SK-N-SH (cell line): ENCODE data around the gene ALPG. TPM values are rescaled to one million over a fixed set of nuclear protein-coding genes. Genes with fewer than 3 reads are reported as not detected.
"Not testable (repeated sequence)": the region's sequence is repeated elsewhere in the genome, so short reads cannot be mapped to it uniquely, and the experiment has no call there.

Source experiments
- CTCF ChIA-PET: fragments of 300-600, 350-600 bp; formaldehyde crosslinking; extraction: SDS; loops from one replicate; lab custom pipeline; 2021; lab: Yijun Ruan, JAX
- POLR2A ChIA-PET: fragments of 350-600 bp; sonication (Branson Sonifier 250); formaldehyde crosslinking; extraction: SDS; loops from one replicate; lab custom pipeline; 2020; ENCODE audit warnings: antibody characterized with exemption, inconsistent platforms; lab: Yijun Ruan, JAX
- DNase-seq: peaks from one replicate; pipeline ENCODE4 v3.0.0; 2012
- H2AFZ ChIP-seq: fragments of 200-600 bp; sonication (generic); 2 replicates; pipeline ENCODE4 v1.8.1; 2016; ENCODE audit warnings: antibody characterized with exemption, mild to moderate bottlenecking, low read depth
- H3F3A ChIP-seq: fragments of 200-600 bp; sonication (generic); replicated peaks from 2 replicates; pipeline ENCODE3; 2016; ENCODE audit warnings: antibody characterized with exemption, mild to moderate bottlenecking; ENCODE audit not compliant: insufficient read depth
- H3K27ac ChIP-seq, 2 experiments: fragments of 200-500 bp in 1 of 2; fragments of 200-600 bp in 1 of 2; sonication (Bioruptor generic) in 1 of 2; sonication (generic), shearing (Covaris generic) in 1 of 2; 2 replicates each; pipeline versions ENCODE4 v1.5.1 to v1.6.1; 2014 to 2016; ENCODE audit warnings: low read depth in 2 of 2, inconsistent platforms in 1 of 2, low read length in 1 of 2, mild to moderate bottlenecking in 1 of 2, mixed read lengths in 1 of 2
- H3K27me3 ChIP-seq: fragments of 200-600 bp; sonication (generic), shearing (Covaris generic); 2 replicates; pipeline ENCODE4 v1.6.1; 2016; ENCODE audit warnings: mixed run types; ENCODE audit not compliant: insufficient read depth
- H3K36me3 ChIP-seq, 2 experiments: fragments of 200-500 bp in 1 of 2; fragments of 200-600 bp in 1 of 2; sonication (Bioruptor generic) in 1 of 2; sonication (generic) in 1 of 2; replicated peaks in 1 of 2; 2 replicates each; pipeline versions ENCODE3 to v1.5.1; 2014 to 2016; ENCODE audit warnings: low read length in 1 of 2, mild to moderate bottlenecking in 1 of 2; ENCODE audit not compliant: insufficient read depth in 2 of 2, control insufficient read depth in 1 of 2
- H3K4me1 ChIP-seq, 2 experiments: fragments of 200-500 bp in 1 of 2; fragments of 200-600 bp in 1 of 2; sonication (Bioruptor generic) in 1 of 2; sonication (generic), shearing (Covaris generic) in 1 of 2; 2 replicates each; pipeline versions ENCODE4 v1.5.1 to v1.6.1; 2014 to 2016; ENCODE audit warnings: low read depth in 1 of 2, low read length in 1 of 2, mixed run types in 1 of 2; ENCODE audit not compliant: insufficient read depth in 2 of 2, control insufficient read depth in 1 of 2
- H3K4me2 ChIP-seq: fragments of 200-600 bp; sonication (generic), shearing (Covaris generic); 2 replicates; pipeline ENCODE4 v1.6.1; 2017; ENCODE audit warnings: mixed run types
- H3K4me3 ChIP-seq, 2 experiments: fragments of 200-500 bp in 1 of 2; fragments of 200-600 bp in 1 of 2; sonication (Bioruptor generic) in 1 of 2; sonication (generic), shearing (Covaris generic) in 1 of 2; 2 replicates each; pipeline versions ENCODE4 v1.5.1 to v1.8.1; 2014 to 2016; ENCODE audit warnings: low read depth in 2 of 2, inconsistent platforms in 1 of 2, low read length in 1 of 2, mild to moderate bottlenecking in 1 of 2, mixed read lengths in 1 of 2, moderate library complexity in 1 of 2
- H3K79me2 ChIP-seq: fragments of 200-600 bp; sonication (generic); 2 replicates; pipeline ENCODE4 v1.8.1; 2017; ENCODE audit warnings: mild to moderate bottlenecking; ENCODE audit not compliant: insufficient read depth
- H3K9ac ChIP-seq: fragments of 200-600 bp; sonication (generic); 2 replicates; pipeline ENCODE4 v1.6.1; 2017; ENCODE audit warnings: mixed run types
- H3K9me2 ChIP-seq: fragments of 200-600 bp; sonication (generic); 2 replicates; pipeline ENCODE4 v1.6.1; 2017; ENCODE audit warnings: mixed run types
- H3K9me3 ChIP-seq: fragments of 200-600 bp; sonication (generic); 2 replicates; pipeline ENCODE4 v1.6.1; 2017; ENCODE audit warnings: mixed run types, mild to moderate bottlenecking, moderate library complexity
- H4K20me1 ChIP-seq: fragments of 200-600 bp; sonication (generic); 2 replicates; pipeline ENCODE4 v1.6.1; 2017; ENCODE audit warnings: mild to moderate bottlenecking, mixed run types; ENCODE audit not compliant: insufficient read depth
- FOSL2 ChIP-seq: IDR thresholded peaks from 2 replicates; pipeline ENCODE4 v1.4.0; 2012; ENCODE audit warnings: low read depth, mild to moderate bottlenecking, moderate library complexity, borderline replicate concordance
- JUND ChIP-seq: IDR thresholded peaks from 2 replicates; pipeline ENCODE4 v1.4.0; 2012
- MEF2A ChIP-seq: IDR thresholded peaks from 2 replicates; pipeline ENCODE4 v1.4.0; 2012; ENCODE audit warnings: low read depth, borderline replicate concordance
- NRF1 ChIP-seq: IDR thresholded peaks from 2 replicates; pipeline ENCODE4 v1.6.1; 2012; ENCODE audit warnings: low read depth, mild to moderate bottlenecking, low read length
- RCOR1 ChIP-seq: fragments of 150-350 bp; IDR thresholded peaks from 2 replicates; pipeline ENCODE4 v1.6.1; 2017; ENCODE audit warnings: antibody characterized with exemption, low read length
- SMC3 ChIP-seq: IDR thresholded peaks from 2 replicates; pipeline ENCODE4 v1.6.1; 2012; ENCODE audit warnings: low read depth, low read length, improper control_type of control experiment
- TAF1 ChIP-seq: IDR thresholded peaks from 2 replicates; pipeline ENCODE4 v1.6.1; 2012; ENCODE audit warnings: low read depth, mild to moderate bottlenecking, low read length, moderate library complexity, borderline replicate concordance
- TCF12 ChIP-seq: IDR thresholded peaks from 2 replicates; pipeline ENCODE4 v1.4.0; 2012
- YY1 ChIP-seq: IDR thresholded peaks from 2 replicates; pipeline ENCODE4 v1.4.0; 2012; ENCODE audit warnings: low read depth, mild to moderate bottlenecking
- WGBS: methylation state at CpG from one replicate; pipeline ENCODE4 v1.1.6; 2017; ENCODE audit warnings: low lambda C conversion rate; 5-methylcytosine and 5-hydroxymethylcytosine counted together
- polyA plus RNA-seq, 3 experiments: library from polyadenylated mRNA; depleted of rRNA; stranded (reverse); fragments of >200 nt; gene quantifications; 2 replicates each; pipeline ENCODE4 v1.2.3, GENCODE V29; 2012
- TF ChIP-seq, protein P1 (sequence below): IDR thresholded peaks from 2 replicates; pipeline ENCODE4 v1.4.0; 2012; ENCODE audit warnings: low read depth
- TF ChIP-seq, protein P2 (sequence below): fragments of 200-600 bp; sonication (generic); IDR thresholded peaks from 2 replicates; pipeline ENCODE4 v1.6.1; 2017; ENCODE audit warnings: antibody characterized with exemption, mild to moderate bottlenecking, moderate library complexity

Gene ALPG
- polyA plus RNA-seq, 1 of the 3 experiments (the other 2 are of a cell fraction) = not detected

DNA sequence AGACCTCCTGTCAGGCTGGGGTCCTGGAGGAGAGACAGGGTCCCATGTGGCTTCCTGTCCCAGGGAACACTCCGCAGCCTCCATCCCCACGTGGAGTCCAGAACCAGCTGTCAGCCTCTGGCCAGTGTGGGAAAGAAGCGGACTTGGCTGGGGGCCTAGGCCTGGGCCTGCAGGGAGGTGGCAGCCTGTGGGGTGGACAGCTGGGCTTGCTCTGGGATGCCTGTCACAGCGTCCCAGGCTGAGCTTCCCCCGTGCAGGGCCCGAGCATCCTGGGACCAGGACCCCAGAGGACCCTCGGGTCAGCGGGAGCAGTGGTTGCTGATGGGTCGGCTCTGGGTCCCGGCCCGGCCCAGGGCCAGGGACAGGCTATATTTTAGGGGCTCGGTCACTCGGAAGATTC is 35.8 kb downstream of the ALPG start:
- H3K9ac ChIP-seq, POLR2A ChIA-PET, H3K4me2 ChIP-seq, H3K27ac ChIP-seq, H3F3A ChIP-seq, H4K20me1 ChIP-seq, H3K79me2 ChIP-seq, DNase-seq, H3K9me2 ChIP-seq, H3K9me3 ChIP-seq, H3K36me3 ChIP-seq, H3K27me3 ChIP-seq, H3K4me1 ChIP-seq, H3K4me3 ChIP-seq, H2AFZ ChIP-seq: not testable (repeated sequence)
- no CpG with 5 or more reads among the region's 13 CpGs for WGBS
- CTCF ChIA-PET = interaction anchor here (4.1 to 4.6 kb wide), 2 partner anchors 80 to 535 kb away, joined by 40 to 49 read pairs; partner anchors contain the start of gene PRSS56

DNA sequence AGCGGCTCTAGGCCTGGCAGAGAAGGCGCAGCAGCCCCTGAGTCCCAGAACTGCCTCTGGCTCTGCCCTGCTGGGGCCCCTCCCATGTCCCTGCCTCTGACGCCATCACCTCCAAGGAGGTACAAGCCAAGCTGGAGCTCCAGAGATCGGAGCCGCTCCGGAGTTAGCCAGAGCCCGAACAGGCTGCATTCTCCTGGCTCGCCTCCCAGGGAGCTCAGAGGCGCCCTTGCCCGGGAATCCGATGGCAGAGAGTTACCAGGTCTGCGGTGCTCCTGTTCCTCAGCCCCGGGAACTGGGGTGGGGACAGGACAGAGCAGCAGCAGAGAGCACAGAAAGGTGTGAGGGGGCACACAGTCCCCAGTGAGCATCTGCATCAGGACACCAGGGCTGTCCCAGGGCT is 36.4 kb downstream of the ALPG start:
- H3K4me2 ChIP-seq, H3K36me3 ChIP-seq, H3K4me3 ChIP-seq, DNase-seq, H3K27me3 ChIP-seq, H4K20me1 ChIP-seq, H3K9me3 ChIP-seq, H3F3A ChIP-seq, POLR2A ChIA-PET, H3K27ac ChIP-seq, H3K9ac ChIP-seq, H3K4me1 ChIP-seq, H3K79me2 ChIP-seq, H2AFZ ChIP-seq, H3K9me2 ChIP-seq: not testable (repeated sequence)
- CTCF ChIA-PET = interaction anchor here (4.6 kb wide), 1 partner anchor 79 kb away, joined by 40 read pairs; the partner anchor contains the start of gene PRSS56
- no CpG with 5 or more reads among the region's 13 CpGs for WGBS

DNA sequence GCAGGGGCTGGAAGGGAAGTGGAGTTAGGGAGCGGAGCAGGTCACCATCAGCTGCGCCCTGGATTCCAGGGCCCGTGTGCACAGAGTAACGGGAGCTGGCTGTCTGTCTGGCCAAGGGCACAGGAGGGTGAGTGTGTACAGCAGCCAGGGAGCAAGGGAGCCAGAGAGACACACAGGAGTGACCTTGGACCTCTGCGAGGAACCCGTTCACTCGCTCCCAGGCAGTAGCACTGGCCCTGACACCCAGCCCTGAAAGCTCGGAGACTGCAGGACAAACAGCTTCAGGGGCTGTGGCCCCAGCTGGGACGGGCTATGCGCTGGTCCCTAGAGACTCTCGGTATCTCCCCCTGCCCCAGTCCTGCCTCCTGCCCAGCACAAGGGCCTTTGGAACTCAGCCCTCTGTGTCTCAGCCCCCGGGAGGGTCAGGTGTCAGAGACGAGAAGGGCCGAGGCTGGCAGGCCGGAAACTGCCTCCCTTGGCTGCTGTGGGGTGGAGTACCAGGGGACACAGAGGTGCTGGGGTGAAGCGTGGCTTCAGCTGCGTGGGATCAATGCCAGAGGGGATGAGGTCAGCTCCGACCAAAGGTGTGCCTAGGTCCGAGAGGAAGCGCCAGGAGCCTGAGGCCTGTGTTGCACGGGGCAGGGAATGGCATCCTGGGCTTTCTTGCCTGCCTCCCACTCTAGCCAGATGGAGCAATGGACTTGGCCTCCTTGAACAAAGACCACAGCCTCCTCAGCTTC is 37.2 kb downstream of the ALPG start:
- H2AFZ ChIP-seq, H3K4me1 ChIP-seq, H3K4me3 ChIP-seq, DNase-seq, POLR2A ChIA-PET, H3K79me2 ChIP-seq, H4K20me1 ChIP-seq, H3F3A ChIP-seq, H3K27ac ChIP-seq, H3K36me3 ChIP-seq, H3K9ac ChIP-seq, H3K27me3 ChIP-seq, H3K9me2 ChIP-seq, H3K9me3 ChIP-seq, H3K4me2 ChIP-seq: not testable (repeated sequence)
- WGBS = 92% methylated on average over 6 of the region's 21 CpGs
- CTCF ChIA-PET = interaction anchor here (0.7 to 10.0 kb wide), 14 partner anchors 8 to 538 kb away, joined by 3 to 196 read pairs (median 4); partner anchors contain the start of genes CHRND, ECEL1 and PRSS56

DNA sequence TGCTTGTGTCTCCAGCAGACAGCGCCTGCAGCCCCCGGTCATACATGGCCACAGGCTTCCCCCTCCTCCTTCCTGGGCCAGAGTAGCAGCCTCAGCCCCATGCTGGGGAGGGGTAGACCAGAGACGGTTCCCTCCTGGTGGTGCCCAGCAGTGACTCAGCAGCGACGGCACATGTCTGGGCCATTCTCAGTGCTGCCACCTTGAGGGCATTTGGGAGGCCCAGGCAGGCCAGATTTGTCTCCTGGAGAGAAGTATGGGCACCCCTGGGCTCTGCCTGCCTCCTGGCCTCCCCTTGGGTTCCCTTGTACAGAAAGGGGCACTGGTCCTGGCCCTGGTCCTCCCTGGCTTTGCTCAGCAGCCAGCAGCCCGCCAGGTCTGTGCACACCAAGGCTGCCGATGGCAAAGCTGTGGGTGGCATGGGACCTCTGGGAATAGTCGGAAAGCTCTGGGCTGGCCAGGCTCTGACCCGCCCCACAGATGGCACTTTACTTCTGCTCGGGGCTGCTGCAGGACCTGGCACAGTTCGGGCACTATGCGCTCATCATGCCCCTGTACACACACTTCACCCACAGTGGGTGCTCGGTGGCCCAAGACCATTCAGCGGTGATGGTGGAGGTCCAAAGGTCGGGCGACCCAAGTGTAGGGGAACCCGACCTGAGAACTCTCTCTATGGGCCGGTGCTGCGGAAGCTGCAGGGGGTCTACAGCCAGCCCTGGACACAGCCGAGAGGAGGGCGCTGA is 37.9 kb downstream of the ALPG start:
- CTCF ChIA-PET = interaction anchor here (0.7 to 10.0 kb wide), 17 partner anchors 9 to 538 kb away, joined by 3 to 196 read pairs (median 4); partner anchors contain the start of genes CHRND, ECEL1 and PRSS56
- Histone ChIP-seq H4K20me1 (no peaks in the 10 kb centered on the region), H3K9me3 (no peaks in the 10 kb centered on the region), H3F3A (no peaks in the 10 kb centered on the region), H3K4me3 (no peak overlapping the region; a peak in 1 of 4 replicates), H3K79me2 (no peaks in the 10 kb centered on the region), H3K4me2 (no peak overlapping the region), H3K9ac (no peak overlapping the region), H2AFZ (no peak overlapping the region), H3K36me3 (no peaks in the 10 kb centered on the region), H3K9me2 (no peaks in the 10 kb centered on the region), H3K27ac (no peak overlapping the region), H3K4me1 (no peaks in the 10 kb centered on the region; a peak in 1 of 4 replicates), H3K27me3 (no peaks in the 10 kb centered on the region)
- POLR2A ChIA-PET = no interaction called here
- DNase-seq = peak; percentile 75
- 83% methylated on average over 14 of the region's 21 CpGs for WGBS
- TF ChIP-seq JUND = no peak
- TF ChIP-seq, protein P1, sequence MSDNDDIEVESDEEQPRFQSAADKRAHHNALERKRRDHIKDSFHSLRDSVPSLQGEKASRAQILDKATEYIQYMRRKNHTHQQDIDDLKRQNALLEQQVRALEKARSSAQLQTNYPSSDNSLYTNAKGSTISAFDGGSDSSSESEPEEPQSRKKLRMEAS = peak; percentile 33; the same call in 1 of the 2 replicates
- 0 out of 2 replicates have a peak, but pooled peaks have one; percentile 22 for TF ChIP-seq SMC3
- TF ChIP-seq RCOR1 = no peak
- TF ChIP-seq, protein P2, sequence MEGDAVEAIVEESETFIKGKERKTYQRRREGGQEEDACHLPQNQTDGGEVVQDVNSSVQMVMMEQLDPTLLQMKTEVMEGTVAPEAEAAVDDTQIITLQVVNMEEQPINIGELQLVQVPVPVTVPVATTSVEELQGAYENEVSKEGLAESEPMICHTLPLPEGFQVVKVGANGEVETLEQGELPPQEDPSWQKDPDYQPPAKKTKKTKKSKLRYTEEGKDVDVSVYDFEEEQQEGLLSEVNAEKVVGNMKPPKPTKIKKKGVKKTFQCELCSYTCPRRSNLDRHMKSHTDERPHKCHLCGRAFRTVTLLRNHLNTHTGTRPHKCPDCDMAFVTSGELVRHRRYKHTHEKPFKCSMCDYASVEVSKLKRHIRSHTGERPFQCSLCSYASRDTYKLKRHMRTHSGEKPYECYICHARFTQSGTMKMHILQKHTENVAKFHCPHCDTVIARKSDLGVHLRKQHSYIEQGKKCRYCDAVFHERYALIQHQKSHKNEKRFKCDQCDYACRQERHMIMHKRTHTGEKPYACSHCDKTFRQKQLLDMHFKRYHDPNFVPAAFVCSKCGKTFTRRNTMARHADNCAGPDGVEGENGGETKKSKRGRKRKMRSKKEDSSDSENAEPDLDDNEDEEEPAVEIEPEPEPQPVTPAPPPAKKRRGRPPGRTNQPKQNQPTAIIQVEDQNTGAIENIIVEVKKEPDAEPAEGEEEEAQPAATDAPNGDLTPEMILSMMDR = peak; percentile 64
- no peak for TF ChIP-seq TCF12
- no peak for TF ChIP-seq TAF1
- TF ChIP-seq MEF2A = no peak
- TF ChIP-seq YY1 = no peak
- TF ChIP-seq FOSL2 = peak; percentile 37; the same call in 1 of the 2 replicates
- TF ChIP-seq NRF1 = no peak
